GM18520 (cell line): ENCODE data around the gene ANKRD37.

Source experiments
- ATAC-seq: cut with Tn5 transposase; IDR thresholded peaks from one replicate; pipeline ENCODE4 v1.9.1; 2021; ENCODE audit not compliant: unreplicated experiment

Gene ANKRD37

DNA sequence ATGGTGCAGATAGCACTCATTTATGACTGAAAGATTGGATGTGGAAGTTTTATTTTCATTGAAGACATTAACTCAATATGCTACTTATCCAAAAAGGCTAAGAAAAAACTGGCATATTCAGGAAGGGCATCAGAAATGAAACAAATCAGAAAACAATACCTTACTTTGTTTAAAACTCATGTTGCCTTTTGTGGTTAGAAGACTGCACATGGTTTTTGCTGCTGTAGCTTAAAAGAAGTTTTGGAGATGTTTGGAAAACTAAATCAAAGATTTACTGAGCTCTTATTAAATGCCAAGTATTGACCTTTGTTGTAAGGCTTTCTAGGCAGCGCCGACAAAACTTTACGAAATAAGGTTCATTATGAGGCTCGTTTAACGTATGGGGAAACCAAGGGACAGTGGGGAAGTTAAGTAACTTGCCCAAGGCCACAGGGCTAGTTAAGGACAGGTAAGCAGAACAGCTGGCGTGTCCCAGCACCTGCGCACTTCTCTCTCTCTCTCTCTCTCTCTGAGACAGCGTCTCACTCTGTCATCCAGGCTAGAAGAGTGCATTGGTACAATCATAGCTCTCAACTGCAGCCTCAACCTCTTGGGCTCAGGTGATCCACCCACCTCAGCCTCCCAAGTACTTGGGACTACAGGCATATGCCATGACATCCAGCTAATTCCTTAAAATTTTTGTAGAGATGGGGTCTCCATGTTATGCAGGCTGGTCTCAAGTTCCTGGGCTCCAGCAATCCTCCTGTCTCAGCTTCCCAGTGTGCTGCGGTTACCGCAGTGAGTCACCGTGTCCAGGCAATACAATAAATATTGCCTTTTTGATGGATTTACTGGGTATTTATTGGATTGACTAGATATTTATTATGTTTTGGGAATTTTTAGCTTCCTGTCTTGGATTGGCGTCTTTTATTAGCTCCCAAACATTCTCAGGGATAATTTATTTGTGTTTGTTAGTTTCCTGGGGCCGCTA, 17.0 kb upstream of the ANKRD37 start:
- no peak for ATAC-seq

GRCh38 chr4:185380320-185380719, 16.3 kb upstream of the ANKRD37 start:
- ATAC-seq = no peak

GRCh38 chr4:185381288-185382196, 15.1 kb upstream of the ANKRD37 start:
- no peak for ATAC-seq

DNA sequence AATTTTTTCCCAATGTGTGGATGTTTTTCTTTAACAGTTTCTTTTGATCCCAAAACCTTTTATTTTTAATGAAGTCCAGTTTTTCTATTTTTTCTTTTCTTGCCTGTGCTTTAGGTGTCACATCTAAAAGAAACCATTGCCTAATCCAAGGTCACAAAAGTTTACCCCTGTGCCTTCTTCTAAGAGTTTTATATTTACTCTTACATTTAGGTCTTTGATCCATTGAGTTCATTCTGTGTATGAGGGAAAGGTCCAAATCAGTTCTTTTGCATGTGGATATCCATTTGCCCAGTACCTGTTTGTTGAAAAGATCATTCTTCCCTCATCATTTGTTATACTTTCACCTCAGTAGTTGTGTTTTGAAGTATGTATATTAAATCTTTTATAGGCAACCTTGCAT, 13.9 kb upstream of the ANKRD37 start:
- no peak for ATAC-seq

DNA sequence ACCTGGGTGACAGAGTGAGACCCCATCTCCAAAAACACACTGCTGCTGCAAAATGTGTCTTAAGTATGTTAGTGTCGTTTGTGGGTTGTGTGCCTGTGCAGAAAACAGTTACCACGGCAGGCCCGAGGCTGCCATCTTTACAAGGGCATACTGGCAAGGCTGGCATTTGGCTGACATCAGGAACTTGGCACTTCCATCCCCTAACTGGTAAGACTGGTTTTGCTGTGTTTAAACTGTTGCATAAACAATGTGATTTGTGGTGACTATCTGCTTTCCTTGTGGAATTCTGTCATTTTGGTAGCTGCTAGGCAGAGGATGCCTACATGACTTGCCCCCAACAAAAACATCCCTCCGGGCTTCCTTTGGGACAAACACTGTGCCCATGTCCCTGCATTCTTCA, 13.2 kb upstream of the ANKRD37 start:
- ATAC-seq = no peak

DNA sequence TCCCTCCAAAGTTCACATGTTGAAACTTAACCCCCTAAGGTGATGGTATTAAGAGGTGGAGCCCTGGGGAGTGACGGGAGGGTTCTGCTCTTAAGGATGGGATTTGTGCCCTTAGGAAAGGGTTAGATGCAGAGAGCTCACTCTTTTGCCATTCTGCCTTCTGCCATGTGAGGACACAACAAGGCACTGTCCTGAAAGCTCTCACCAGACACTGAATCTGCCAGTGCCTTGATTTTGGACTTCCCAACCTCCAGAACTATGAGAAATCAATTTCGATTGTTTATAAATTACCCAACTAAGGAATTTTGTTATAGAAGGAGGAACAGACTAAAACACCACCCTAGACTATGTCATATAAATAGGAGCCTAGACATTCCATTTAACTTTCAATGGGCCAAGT, 12.6 kb upstream of the ANKRD37 start:
- no peak for ATAC-seq

GRCh38 chr4:185384930-185385331, 11.7 kb upstream of the ANKRD37 start:
- no peak for ATAC-seq

DNA sequence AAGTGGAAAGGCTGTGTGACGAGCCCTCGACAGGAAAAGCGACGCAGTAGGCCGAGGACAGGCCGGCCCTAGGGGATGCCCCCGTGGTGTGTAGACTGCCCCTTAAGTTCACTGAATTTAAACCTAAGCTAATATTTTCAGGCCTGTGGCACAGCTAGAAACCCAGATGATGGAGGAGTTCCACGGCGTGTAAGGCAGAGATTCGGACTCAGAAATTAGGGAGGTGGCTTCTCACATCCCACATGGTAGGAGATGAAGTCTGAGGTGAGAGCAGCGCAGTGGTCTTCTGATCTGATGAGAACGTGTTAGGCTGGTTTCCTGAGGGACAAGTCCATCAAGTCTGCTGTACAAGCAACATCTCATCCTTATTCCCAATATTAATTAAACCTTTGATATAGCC, 8.7 kb upstream of the ANKRD37 start:
- no peak for ATAC-seq

DNA sequence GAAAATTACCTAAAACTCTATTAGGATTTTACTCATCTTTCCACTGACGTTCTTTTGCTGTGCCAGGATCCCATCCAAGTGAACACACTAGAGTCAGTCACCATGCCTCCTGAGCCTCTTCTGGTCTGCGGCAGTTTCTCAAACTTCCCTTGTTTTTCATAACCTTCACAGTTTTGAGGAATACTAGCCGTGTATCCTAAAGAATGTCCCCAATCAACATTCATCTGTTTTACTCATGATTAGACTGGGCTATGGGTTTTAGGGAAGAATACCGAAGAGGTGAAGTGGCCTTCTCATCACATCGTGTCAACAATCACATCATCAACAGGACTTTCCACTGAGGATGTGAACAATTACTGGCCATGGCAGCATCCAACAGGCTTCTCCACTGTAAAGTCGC, 5.7 kb upstream of the ANKRD37 start:
- no peak for ATAC-seq

DNA sequence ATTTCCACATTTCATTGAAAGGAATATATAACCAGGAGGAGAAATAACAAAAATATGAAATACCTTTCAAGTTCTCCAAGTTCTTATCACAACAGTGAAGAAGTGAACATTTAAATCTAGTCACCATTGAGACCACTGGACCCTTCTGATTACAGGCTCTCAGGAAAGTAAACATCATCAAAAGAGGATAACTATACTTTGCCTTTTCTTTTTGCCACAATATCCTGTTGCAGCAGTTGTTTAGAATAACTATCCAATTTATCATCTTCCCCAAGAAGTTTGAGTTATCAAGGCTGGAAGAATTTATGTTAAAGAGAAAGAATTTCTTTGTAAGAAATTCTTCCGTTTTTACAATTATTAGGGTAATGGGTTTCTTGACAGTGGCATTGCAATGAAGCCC, 4.5 kb upstream of the ANKRD37 start:
- no peak for ATAC-seq

GRCh38 chr4:185394568-185395237, 1.9 kb upstream of the ANKRD37 start:
- ATAC-seq = no peak

- ATAC-seq = no peak
Observed at GRCh38 chr4:185395238-185395955, 1.2 kb upstream of the ANKRD37 start, which contains the start of gene LRP2BP. LRP2BP (minus strand) TSS chr4:185395924; CDS start chr4:185378186, 17,738 bp downstream.

GRCh38 chr4:185395956-185396723, 501 bp upstream of the ANKRD37 start:
- peak; percentile 70 for ATAC-seq

DNA sequence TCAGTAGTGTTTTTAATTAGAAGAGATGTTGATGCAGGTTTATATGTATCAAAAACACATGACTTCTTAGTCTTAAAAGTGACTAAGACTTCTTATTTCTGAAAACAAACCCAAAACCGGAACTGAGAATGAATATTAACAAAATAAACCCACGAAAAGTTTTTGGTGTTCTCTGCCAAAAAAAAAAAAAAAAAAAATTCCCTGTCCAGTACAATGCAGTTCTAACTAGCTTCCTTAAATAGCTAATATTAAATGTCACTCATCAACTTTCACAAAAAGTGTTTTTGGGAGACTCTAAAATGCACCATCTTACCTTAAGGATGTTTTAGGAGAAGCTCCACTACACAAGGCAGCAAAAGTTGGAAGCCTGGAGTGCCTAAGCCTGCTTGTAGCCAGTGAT, 2.0 kb downstream of the ANKRD37 start:
- no peak for ATAC-seq

- ATAC-seq = no peak
Observed at GRCh38 chr4:185399466-185399865, 2.8 kb downstream of the ANKRD37 start.

DNA sequence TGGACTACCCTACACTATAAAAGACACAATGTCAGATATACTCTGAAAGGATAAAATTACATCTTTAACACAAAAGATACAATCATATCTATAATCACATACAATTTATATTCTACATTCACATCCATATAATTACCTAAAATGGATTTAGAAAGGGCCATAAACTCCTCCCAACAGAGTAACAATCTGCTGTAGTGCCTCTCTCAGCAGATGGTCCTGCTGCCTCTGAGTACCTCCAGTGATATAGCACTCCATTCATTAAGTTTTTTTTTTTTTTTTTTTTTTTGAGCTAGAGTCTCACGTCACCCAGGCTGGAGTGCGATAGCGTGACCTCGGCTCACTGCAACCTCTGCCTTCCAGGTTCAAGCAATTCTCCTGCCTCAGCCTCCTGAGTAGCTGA, 7.4 kb downstream of the ANKRD37 start:
- no peak for ATAC-seq

- ATAC-seq = no peak
Observed at GRCh38 chr4:185405296-185405999, 8.8 kb downstream of the ANKRD37 start.

GRCh38 chr4:185408432-185408831, 11.8 kb downstream of the ANKRD37 start:
- ATAC-seq = no peak

- no peak for ATAC-seq
Observed at GRCh38 chr4:185411849-185412248, 15.2 kb downstream of the ANKRD37 start.
